Ascending aorta (tissue), 2 donors: Measurements from ENCODE around the gene SERPINE1. TPM values are rescaled to one million over a fixed set of nuclear protein-coding genes. Genes with fewer than 3 reads are reported as not detected.
"Not testable (repeated sequence)": the region's sequence is repeated elsewhere in the genome, so short reads cannot be mapped to it uniquely, and the experiment has no call there.

Source experiments
- DNase-seq, 2 donors: peaks; one replicate each; pipeline ENCODE4 v3.0.0-alpha.2; 2019; ENCODE audit warnings: low spot score in 2 of 2
- H3K27ac ChIP-seq, 2 donors: fragments of 200-600 bp; sonication (generic); one replicate each; pipeline ENCODE4 v1.5.1; 2016 to 2017; ENCODE audit warnings: mild to moderate bottlenecking in 1 of 2
- H3K27me3 ChIP-seq: fragments of 200-600 bp; sonication (generic); one replicate; pipeline ENCODE4 v1.5.1; 2017
- H3K36me3 ChIP-seq, 2 donors: fragments of 200-600 bp; sonication (generic); one replicate each; pipeline ENCODE4 v1.5.1; 2016
- H3K4me1 ChIP-seq, 2 donors: fragments of 200-600 bp; sonication (generic); one replicate each; pipeline ENCODE4 v1.5.1; 2016 to 2017; ENCODE audit warnings: mild to moderate bottlenecking in 1 of 2
- H3K4me3 ChIP-seq, 2 donors: fragments of 200-600 bp; sonication (generic); one replicate each; pipeline ENCODE4 v1.5.1; 2016 to 2017; ENCODE audit warnings: mild to moderate bottlenecking in 1 of 2
- H3K9me3 ChIP-seq, 2 donors: fragments of 200-600 bp; sonication (generic); one replicate each; pipeline ENCODE4 v1.5.1; 2016
- CTCF ChIP-seq, 3 experiments: fragments of 200-600 bp in 2 of 3; fragments of 450-650 bp in 1 of 3; sonication (generic) in 2 of 3; IDR thresholded peaks; one replicate each; pipeline ENCODE4 v1.5.1; 2016 to 2019; ENCODE audit warnings: antibody characterized with exemption in 3 of 3, mild to moderate bottlenecking in 1 of 3, moderate library complexity in 1 of 3
- intact Hi-C: fragments of 100-400 bp; cut with DNase I; formaldehyde crosslinking; loops from one replicate; pipeline ENCODE4 v1.15.1; 2023
- total RNA-seq: library from RNA; depleted of rRNA; stranded (reverse); fragments of >200 nt; gene quantifications from one replicate; pipeline ENCODE4 v1.1.0, GENCODE V29; 2016

SERPINE1 gene
- total RNA-seq, 1 donor from 2014 or later: 1,267 TPM

- Histone ChIP-seq H3K36me3 (no peaks in the 10 kb centered on the region), H3K4me1 (no peaks in the 10 kb centered on the region), H3K4me3 (no peak overlapping the region), H3K27me3 (no peaks in the 10 kb centered on the region), H3K27ac (peak overlapping the region; percentile 12 to 53), H3K9me3 (no peaks in the 10 kb centered on the region)
- no peak for DNase-seq
- no peak for TF ChIP-seq CTCF (IDR thresholded peaks at IDR 0.05)
- intact Hi-C loops: no loop called here
Observed at GRCh38 chr7:101109368-101109767, 17.5 kb upstream of the SERPINE1 start.

GRCh38 chr7:101111261-101111660 is 15.6 kb upstream of the SERPINE1 start:
- Histone ChIP-seq H3K27ac (peak overlapping the region; percentile 66 to 96), H3K27me3 (no peaks in the 10 kb centered on the region), H3K4me3 (no peak overlapping the region), H3K36me3 (no peaks in the 10 kb centered on the region), H3K9me3 (no peaks in the 10 kb centered on the region), H3K4me1 (no peaks in the 10 kb centered on the region)
- intact Hi-C loops: no loop called here
- DNase-seq: no peak
- no peak for TF ChIP-seq CTCF (IDR thresholded peaks at IDR 0.05)

- no peak for TF ChIP-seq CTCF (IDR thresholded peaks at IDR 0.05)
- no peaks in the 10 kb centered on the region for H3K9me3 ChIP-seq
Observed at GRCh38 chr7:101112233-101112632, 14.7 kb upstream of the SERPINE1 start.

GRCh38 chr7:101113140-101113539 is 13.8 kb upstream of the SERPINE1 start:
- H3K36me3 ChIP-seq, DNase-seq, H3K4me1 ChIP-seq, intact Hi-C loops, H3K4me3 ChIP-seq, H3K9me3 ChIP-seq, H3K27me3 ChIP-seq: not testable (repeated sequence)
- peak overlapping the region; percentile 42 to 96 for H3K27ac ChIP-seq

More at GRCh38 chr7:101112233-101112632, 14.7 kb upstream of the SERPINE1 start:
- H3K4me1 ChIP-seq: peaks cover 0 to 2% of the 10 kb centered on the region in 2 donors
- intact Hi-C loops: no loop called here
- peak overlapping the region; percentile 66 to 96 for H3K27ac ChIP-seq
- no peaks in the 10 kb centered on the region for H3K36me3 ChIP-seq
- H3K27me3 ChIP-seq: no peaks in the 10 kb centered on the region
- DNase-seq: peak in 1 of 2 donors; percentile 82
- no peak overlapping the region for H3K4me3 ChIP-seq

GRCh38 chr7:101113836-101114235 is 13.1 kb upstream of the SERPINE1 start:
- peak overlapping the region; percentile 67 to 96 for H3K27ac ChIP-seq
- no peak overlapping the region for H3K4me3 ChIP-seq
- intact Hi-C loops: no loop called here
- H3K36me3 ChIP-seq: no peaks in the 10 kb centered on the region
- H3K27me3 ChIP-seq: no peaks in the 10 kb centered on the region
- TF ChIP-seq CTCF (IDR thresholded peaks at IDR 0.05): no peak
- H3K4me1 ChIP-seq: peaks cover under 1 to 11% of the 10 kb centered on the region in 2 donors
- DNase-seq: no peak
- no peaks in the 10 kb centered on the region for H3K9me3 ChIP-seq

GRCh38 chr7:101114492-101114891 is 12.4 kb upstream of the SERPINE1 start:
- no peak overlapping the region for H3K4me3 ChIP-seq
- no peak for TF ChIP-seq CTCF (IDR thresholded peaks at IDR 0.05)
- peaks cover 6 to 15% of the 10 kb centered on the region in 2 donors for H3K4me1 ChIP-seq
- H3K9me3 ChIP-seq: no peaks in the 10 kb centered on the region
- H3K27ac ChIP-seq: peak overlapping the region; percentile 67 to 96
- no peak for DNase-seq
- no peaks in the 10 kb centered on the region for H3K36me3 ChIP-seq
- no peaks in the 10 kb centered on the region for H3K27me3 ChIP-seq
- intact Hi-C loops: no loop called here
